ENCODE measurements around the gene MAST4.

Gene MAST4

GRCh38 chr5:66603881-66604280 lies 7.7 kb downstream of the MAST4 start:
- no peak for DNase-seq (ENCODE audit: low read depth)

GRCh38 chr5:66606713-66607112 lies 10.5 kb downstream of the MAST4 start:
- DNase-seq (ENCODE audit: low read depth), result no peak

- no peak for DNase-seq (ENCODE audit: low read depth)
Observed at GRCh38 chr5:66608501-66608900, 12.3 kb downstream of the MAST4 start.

- DNase-seq (ENCODE audit: low read depth), result no peak
Observed at GRCh38 chr5:66609615-66610014, 13.4 kb downstream of the MAST4 start.

- DNase-seq (ENCODE audit: low read depth), result no peak
Observed at GRCh38 chr5:66612226-66612625, 16.0 kb downstream of the MAST4 start.

- DNase-seq (ENCODE audit: low read depth), result no peak
Observed at GRCh38 chr5:66615136-66615535, 18.9 kb downstream of the MAST4 start.

GRCh38 chr5:66615894-66616293 lies 19.7 kb downstream of the MAST4 start:
- DNase-seq (ENCODE audit: low read depth), result no peak

GRCh38 chr5:66616520-66617225 lies 20.5 kb downstream of the MAST4 start:
- no peak for DNase-seq (ENCODE audit: low read depth)

- no peak for DNase-seq (ENCODE audit: low read depth)
Observed at GRCh38 chr5:66617226-66617861, 21.2 kb downstream of the MAST4 start.

GRCh38 chr5:66617991-66618768 lies 22.0 kb downstream of the MAST4 start:
- DNase-seq (ENCODE audit: low read depth), result no peak

GRCh38 chr5:66620711-66621110 lies 24.5 kb downstream of the MAST4 start:
- DNase-seq (ENCODE audit: low read depth), result no peak

GRCh38 chr5:66621146-66621545 lies 25.0 kb downstream of the MAST4 start:
- no peak for DNase-seq (ENCODE audit: low read depth)

- DNase-seq (ENCODE audit: low read depth), result no peak
Observed at GRCh38 chr5:66621736-66622135, 25.5 kb downstream of the MAST4 start.

- DNase-seq (ENCODE audit: low read depth), result no peak
Observed at GRCh38 chr5:66628561-66628960, 32.4 kb downstream of the MAST4 start.

GRCh38 chr5:66629446-66629845 lies 33.3 kb downstream of the MAST4 start:
- no peak for DNase-seq (ENCODE audit: low read depth)

- no peak for DNase-seq (ENCODE audit: low read depth)
Observed at GRCh38 chr5:66633754-66634153, 37.6 kb downstream of the MAST4 start.

- no peak for DNase-seq (ENCODE audit: low read depth)
Observed at GRCh38 chr5:66634601-66635000, 38.4 kb downstream of the MAST4 start.

- DNase-seq (ENCODE audit: low read depth), result no peak
Observed at GRCh38 chr5:66637994-66638393, 41.8 kb downstream of the MAST4 start.

GRCh38 chr5:66639037-66639436 lies 42.8 kb downstream of the MAST4 start:
- DNase-seq (ENCODE audit: low read depth), result no peak

- no peak for DNase-seq (ENCODE audit: low read depth)
Observed at GRCh38 chr5:66642538-66642937, 46.3 kb downstream of the MAST4 start.

GRCh38 chr5:66643387-66643786 lies 47.2 kb downstream of the MAST4 start:
- DNase-seq (ENCODE audit: low read depth), result no peak

GRCh38 chr5:66644111-66644510 lies 47.9 kb downstream of the MAST4 start:
- no peak for DNase-seq (ENCODE audit: low read depth)

GRCh38 chr5:66645039-66645438 lies 48.8 kb downstream of the MAST4 start:
- DNase-seq (ENCODE audit: low read depth), result no peak

All from CMK (cell line).